Activated CD4-positive, alpha-beta T cell treated with anti-CD3 and anti-CD28 coated beads for 36 hours (primary cell): ENCODE measurements around the gene ATG9A. TPM values are rescaled to one million over a fixed set of nuclear protein-coding genes. Genes with fewer than 3 reads are reported as not detected.

ENCODE experiments used
- ATAC-seq: fragments of 200-7000 bp; cut with Tn5 transposase; one replicate; pipeline ENCODE4 v1.10.0; 2021; ENCODE audit warnings: mild to moderate bottlenecking, moderate library complexity
- CTCF ChIA-PET: fragments of 350-600 bp; sonication (Branson Sonifier 250); formaldehyde crosslinking; loops from one replicate; lab custom pipeline; 2021; ENCODE audit warnings: antibody characterized with exemption; lab: Charles Lee
- POLR2A ChIA-PET: fragments of 350-600 bp; sonication (Branson Sonifier 250); formaldehyde crosslinking; loops from one replicate; lab custom pipeline; 2021; ENCODE audit warnings: antibody characterized with exemption, inconsistent platforms; lab: Charles Lee
- DNase-seq: peaks from one replicate; pipeline ENCODE4 v3.0.0-alpha.2; 2020
- H3K27ac Mint-ChIP-seq: one replicate; pipeline ENCODE4 v1.8.0; 2021; ENCODE audit warnings: mixed read lengths
- H3K27me3 Mint-ChIP-seq: one replicate; pipeline ENCODE4 v1.8.0; 2021; ENCODE audit warnings: mixed read lengths
- H3K36me3 Mint-ChIP-seq: one replicate; pipeline ENCODE4 v1.8.0; 2021; ENCODE audit warnings: low read depth, mixed read lengths
- H3K4me1 Mint-ChIP-seq: one replicate; pipeline ENCODE4 v1.8.0; 2021; ENCODE audit warnings: mixed read lengths
- H3K4me3 Mint-ChIP-seq: one replicate; pipeline ENCODE4 v1.8.0; 2021; ENCODE audit warnings: mild to moderate bottlenecking, moderate library complexity, mixed read lengths
- H3K9me3 Mint-ChIP-seq: one replicate; pipeline ENCODE4 v1.8.0; 2021; ENCODE audit warnings: low read depth, mixed read lengths
- intact Hi-C, 2 experiments: fragments of 100-400 bp; cut with DNase I in 1 of 2; cut with micrococcal nuclease in 1 of 2; formaldehyde crosslinking; loops; one replicate each; pipeline versions ENCODE4 v1.14.2 to v1.15.1; 2022 to 2024; cut with DNase I, micrococcal nuclease
- total RNA-seq, 2 experiments: library from RNA; stranded (reverse); gene quantifications; one replicate each; pipeline ENCODE4 v1.2.3, GENCODE V29; 2021

ATG9A gene
- total RNA-seq, 2 experiments from 2014 or later: 43.5 to 45.6 TPM

GRCh38 chr2:219252570-219252899 lies 23.1 kb upstream of the ATG9A start:
- Mint-ChIP-seq H3K4me1 (peaks cover 66% of the 10 kb centered on the region), H3K4me3 (peak overlapping the region; percentile 89), H3K27ac (peak overlapping the region; percentile 93), H3K27me3 (no peaks in the 10 kb centered on the region), H3K36me3 (peaks cover 49% of the 10 kb centered on the region), H3K9me3 (no peaks in the 10 kb centered on the region)
- ChIA-PET CTCF (interaction anchor here (1.0 to 6.2 kb wide), 9 partner anchors 13 to 94 kb away, joined by 3 to 68 read pairs (median 3); partner anchors contain the start of genes ANKZF1, ATG9A, DNAJB2 and NHEJ1), POLR2A (interaction anchor here (0.6 to 4.5 kb wide), 8 partner anchors 8 to 76 kb away, joined by 3 to 33 read pairs (median 4); partner anchors contain the start of genes ANKZF1, ATG9A, CNPPD1 and DNAJB2)
- DNase-seq (no peak), ATAC-seq (no peak)
- intact Hi-C loops: loop anchor here (2.0 to 10.0 kb wide), 4 partner anchors 42 to 345 kb away; partner anchors contain the start of genes CHPF (in 1 of the 2), STK11IP (in 1 of the 2), TMEM198 (in 1 of the 2) and ZFAND2B (in 1 of the 2)

GRCh38 chr2:219252084-219252483 lies 22.6 kb upstream of the ATG9A start:
- ChIA-PET POLR2A (interaction anchor here (0.8 to 4.5 kb wide), 5 partner anchors 22 to 75 kb away, joined by 3 to 24 read pairs (median 4); partner anchors contain the start of genes ABCB6, ANKZF1, ATG9A and CNPPD1), CTCF (interaction anchor here (0.8 to 6.2 kb wide), 11 partner anchors 12 to 354 kb away, joined by 3 to 68 read pairs (median 3); partner anchors contain the start of genes ANKZF1, ATG9A, DNAJB2 and NHEJ1)
- Mint-ChIP-seq H3K4me1 (peaks cover 71% of the 10 kb centered on the region), H3K27me3 (no peaks in the 10 kb centered on the region), H3K4me3 (peak overlapping the region; percentile 89), H3K9me3 (no peaks in the 10 kb centered on the region), H3K27ac (peak overlapping the region; percentile 93), H3K36me3 (peaks cover 53% of the 10 kb centered on the region)
- DNase-seq (peak; percentile 59), ATAC-seq (no peak)
- intact Hi-C loops: loop anchor here (2.0 to 10.0 kb wide), 4 partner anchors 43 to 345 kb away; partner anchors contain the start of genes CHPF (in 1 of the 2), STK11IP (in 1 of the 2), TMEM198 (in 1 of the 2) and ZFAND2B (in 1 of the 2)

- Mint-ChIP-seq H3K27me3 (no peaks in the 10 kb centered on the region), H3K4me1 (peaks cover 75% of the 10 kb centered on the region), H3K9me3 (no peaks in the 10 kb centered on the region), H3K36me3 (peaks cover 56% of the 10 kb centered on the region), H3K4me3 (peak overlapping the region; percentile 89), H3K27ac (peak overlapping the region; percentile 93)
- intact Hi-C loops: loop anchor here (2.0 to 10.0 kb wide), 4 partner anchors 43 to 346 kb away; partner anchors contain the start of genes CHPF (in 1 of the 2), STK11IP (in 1 of the 2), TMEM198 (in 1 of the 2) and ZFAND2B (in 1 of the 2)
- POLR2A ChIA-PET: interaction anchor here (0.8 to 4.5 kb wide), 3 partner anchors 22 to 33 kb away, joined by 3 to 24 read pairs (median 4); partner anchors contain the start of genes ABCB6, ANKZF1 and ATG9A
- no peak for ATAC-seq
- DNase-seq: no peak
- CTCF ChIA-PET: interaction anchor here (0.8 to 6.2 kb wide), 9 partner anchors 12 to 353 kb away, joined by 3 to 68 read pairs (median 4); partner anchors contain the start of genes ANKZF1, ATG9A, DNAJB2 and NHEJ1
Observed at GRCh38 chr2:219251656-219252055, 22.2 kb upstream of the ATG9A start.

GRCh38 chr2:219250049-219250781 lies 20.8 kb upstream of the ATG9A start:
- peak overlapping the region; percentile 89 for H3K4me3 Mint-ChIP-seq
- DNase-seq (no peak), ATAC-seq (no peak)
- no peaks in the 10 kb centered on the region for H3K9me3 Mint-ChIP-seq
- peak overlapping the region; percentile 100 for H3K27ac Mint-ChIP-seq
- peaks cover 60% of the 10 kb centered on the region for H3K36me3 Mint-ChIP-seq
- H3K4me1 Mint-ChIP-seq: peaks cover 76% of the 10 kb centered on the region
- CTCF ChIA-PET: interaction anchor here (0.7 to 3.3 kb wide), 10 partner anchors 12 to 179 kb away, joined by 3 to 30 read pairs (median 4); partner anchors contain the start of genes ABCB6, ANKZF1, ATG9A and DNAJB2
- H3K27me3 Mint-ChIP-seq: no peaks in the 10 kb centered on the region
- intact Hi-C loops: loop anchor here in 1 of 2 experiments (5.0 to 10.0 kb wide), 2 partner anchors 295 to 347 kb away; partner anchors contain the start of genes CHPF, STK11IP and TMEM198
- POLR2A ChIA-PET: interaction anchor here (0.6 to 2.1 kb wide), 7 partner anchors 20 to 195 kb away, joined by 3 to 9 read pairs (median 3); partner anchors contain the start of genes ANKZF1 and ATG9A

- DNase-seq (peak; percentile 63), ATAC-seq (no peak)
- H3K4me3 Mint-ChIP-seq: peak overlapping the region; percentile 89
- peak overlapping the region; percentile 100 for H3K27ac Mint-ChIP-seq
- H3K27me3 Mint-ChIP-seq: no peaks in the 10 kb centered on the region
- peaks cover 74% of the 10 kb centered on the region for H3K4me1 Mint-ChIP-seq
- ChIA-PET POLR2A (interaction anchor here (0.6 to 2.1 kb wide), 9 partner anchors 10 to 196 kb away, joined by 3 to 9 read pairs (median 3); partner anchors contain the start of genes ANKZF1, ATG9A and DNAJB2), CTCF (interaction anchor here (0.5 to 3.3 kb wide), 15 partner anchors 10 to 180 kb away, joined by 3 to 30 read pairs (median 3); partner anchors contain the start of genes ABCB6, ANKZF1, ATG9A and CNPPD1)
- H3K36me3 Mint-ChIP-seq: peaks cover 60% of the 10 kb centered on the region
- intact Hi-C loops: loop anchor here in 1 of 2 experiments (5.0 kb wide), 1 partner anchor 248 kb away; the partner anchor contains the start of gene GMPPA
- H3K9me3 Mint-ChIP-seq: no peaks in the 10 kb centered on the region
Observed at GRCh38 chr2:219249203-219249980, 20.0 kb upstream of the ATG9A start.

GRCh38 chr2:219248845-219249202 lies 19.4 kb upstream of the ATG9A start:
- DNase-seq: no peak
- Mint-ChIP-seq H3K4me1 (peaks cover 75% of the 10 kb centered on the region), H3K36me3 (peaks cover 60% of the 10 kb centered on the region), H3K4me3 (peak overlapping the region; percentile 89), H3K27ac (peak overlapping the region; percentile 100), H3K9me3 (no peaks in the 10 kb centered on the region), H3K27me3 (no peaks in the 10 kb centered on the region)
- intact Hi-C loops: loop anchor here in 1 of 2 experiments (5.0 kb wide), 1 partner anchor 248 kb away; the partner anchor contains the start of gene GMPPA
- no peak for ATAC-seq
- ChIA-PET CTCF (interaction anchor here (0.5 to 3.3 kb wide), 12 partner anchors 10 to 281 kb away, joined by 3 to 30 read pairs (median 3); partner anchors contain the start of genes ABCB6, CNPPD1 and DNAJB2), POLR2A (interaction anchor here (0.6 to 2.1 kb wide), 5 partner anchors 10 to 32 kb away, joined by 3 to 9 read pairs (median 4); partner anchors contain the start of genes ANKZF1, ATG9A and DNAJB2)

- no peaks in the 10 kb centered on the region for H3K27me3 Mint-ChIP-seq
- CTCF ChIA-PET: interaction anchor here (0.5 to 3.3 kb wide), 14 partner anchors 13 to 494 kb away, joined by 3 to 30 read pairs (median 4); partner anchors contain the start of genes ABCB6, ANKZF1, ATG9A and CNPPD1
- POLR2A ChIA-PET: interaction anchor here (0.6 to 2.1 kb wide), 4 partner anchors 18 to 91 kb away, joined by 3 to 9 read pairs (median 6); partner anchors contain the start of genes ANKZF1, ATG9A and DNAJB2
- H3K36me3 Mint-ChIP-seq: peaks cover 60% of the 10 kb centered on the region
- intact Hi-C loops: loop anchor here (2.0 to 5.0 kb wide), 2 partner anchors 71 to 249 kb away; partner anchors contain the start of genes CNPPD1 (in 1 of the 2) and GMPPA (in 1 of the 2)
- no peaks in the 10 kb centered on the region for H3K9me3 Mint-ChIP-seq
- DNase-seq: peak; percentile 76
- peak overlapping the region; percentile 100 for H3K27ac Mint-ChIP-seq
- peak; percentile 69 for ATAC-seq
- H3K4me3 Mint-ChIP-seq: peak overlapping the region; percentile 89
- peaks cover 83% of the 10 kb centered on the region for H3K4me1 Mint-ChIP-seq
Observed at GRCh38 chr2:219247678-219248642, 18.5 kb upstream of the ATG9A start.

- DNase-seq (no peak), ATAC-seq (no peak)
- CTCF ChIA-PET: interaction anchor here (2.6 to 3.5 kb wide), 2 partner anchors 31 to 49 kb away, joined by 17 to 20 read pairs; partner anchors contain the start of gene DNAJB2
- peak overlapping the region; percentile 100 for H3K27ac Mint-ChIP-seq
- H3K9me3 Mint-ChIP-seq: no peaks in the 10 kb centered on the region
- intact Hi-C loops: loop anchor here (2.0 to 5.0 kb wide), 2 partner anchors 70 to 251 kb away; partner anchors contain the start of genes CNPPD1 (in 1 of the 2) and GMPPA (in 1 of the 2)
- H3K4me3 Mint-ChIP-seq: peak overlapping the region; percentile 89
- peaks cover 47% of the 10 kb centered on the region for H3K36me3 Mint-ChIP-seq
- POLR2A ChIA-PET: interaction anchor here (2.2 kb wide), 1 partner anchor 8 kb away, joined by 10 read pairs; the partner anchor contains the start of gene TUBA4A
- H3K4me1 Mint-ChIP-seq: peaks cover 72% of the 10 kb centered on the region
- no peaks in the 10 kb centered on the region for H3K27me3 Mint-ChIP-seq
Observed at GRCh38 chr2:219246559-219246958, 17.1 kb upstream of the ATG9A start.
